ENCODE results near the gene PRKCE.

PRKCE gene

DNA sequence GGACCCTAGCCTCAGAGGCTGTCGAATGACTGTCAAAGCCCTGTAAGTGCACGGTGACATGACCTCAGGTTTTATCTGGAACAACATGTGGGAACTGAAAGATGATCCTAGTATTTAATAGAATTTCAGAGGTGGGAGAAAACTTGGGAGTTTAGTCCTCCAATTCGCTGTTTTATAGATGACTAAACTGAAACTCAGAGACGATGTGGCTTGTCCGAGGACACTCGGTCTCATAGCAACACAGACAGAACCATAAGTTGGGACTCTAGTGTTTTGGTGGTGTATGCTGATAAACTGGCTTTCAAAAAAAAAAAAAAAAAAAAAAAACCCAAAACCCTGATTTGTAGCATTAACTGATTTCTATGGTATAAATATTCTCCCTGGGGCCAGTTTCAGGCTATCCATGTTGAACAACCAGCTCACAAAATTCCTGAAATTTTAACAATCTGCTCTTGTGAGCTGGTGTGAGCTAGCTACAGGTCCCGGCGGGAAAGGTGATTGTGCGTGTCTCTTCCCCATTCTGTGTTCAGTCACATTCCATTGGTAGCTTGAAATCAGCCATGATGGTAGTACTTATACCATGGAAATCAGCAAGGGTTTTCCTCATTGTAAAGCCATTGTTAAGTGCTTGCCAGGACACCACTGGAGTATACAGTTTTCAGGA, 450.2 kb downstream of the PRKCE start:
- no peak for DNase-seq

DNA sequence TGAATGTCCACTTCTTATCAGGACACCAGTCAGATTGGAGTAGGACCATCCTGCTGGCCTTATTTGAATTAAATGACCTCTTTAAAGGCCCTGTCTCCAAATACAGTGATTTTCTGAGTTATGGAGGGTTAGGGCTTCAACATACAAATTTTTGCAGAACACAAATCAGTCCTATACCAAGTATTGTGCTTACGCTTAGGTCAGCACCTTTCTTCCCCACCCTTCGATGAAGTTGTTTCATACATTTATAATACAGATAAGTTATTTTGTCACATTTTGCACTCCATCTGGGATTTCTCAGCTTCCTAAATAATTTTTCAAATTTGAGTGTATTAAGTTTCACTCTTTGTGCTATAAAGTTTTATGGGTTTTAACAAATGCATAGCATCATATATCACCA, 455.2 kb downstream of the PRKCE start:
- no peak for DNase-seq

GRCh38 chr2:46114996-46115395, 463.5 kb downstream of the PRKCE start:
- DNase-seq = no peak

DNA sequence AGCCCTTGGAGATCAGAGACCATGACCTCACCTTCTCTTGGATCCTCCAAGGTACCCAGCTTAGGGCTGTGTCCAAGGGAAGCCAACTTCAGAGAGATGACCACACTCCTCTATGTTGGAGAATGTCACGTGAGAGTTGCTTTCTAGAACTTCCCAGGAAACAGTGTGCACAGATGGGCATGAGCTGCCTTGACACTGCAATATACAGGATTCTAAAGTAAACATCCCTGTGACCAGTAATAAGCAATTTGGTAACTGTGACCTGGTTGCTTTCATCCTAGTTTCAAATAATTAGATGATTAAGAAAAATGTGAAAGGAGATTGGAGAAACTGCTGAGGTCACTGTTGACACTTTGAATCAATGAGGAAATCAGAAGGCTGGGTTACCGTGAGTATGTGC, 464.7 kb downstream of the PRKCE start:
- no peak for DNase-seq

GRCh38 chr2:46116553-46116991, 465.1 kb downstream of the PRKCE start:
- DNase-seq = no peak

DNA sequence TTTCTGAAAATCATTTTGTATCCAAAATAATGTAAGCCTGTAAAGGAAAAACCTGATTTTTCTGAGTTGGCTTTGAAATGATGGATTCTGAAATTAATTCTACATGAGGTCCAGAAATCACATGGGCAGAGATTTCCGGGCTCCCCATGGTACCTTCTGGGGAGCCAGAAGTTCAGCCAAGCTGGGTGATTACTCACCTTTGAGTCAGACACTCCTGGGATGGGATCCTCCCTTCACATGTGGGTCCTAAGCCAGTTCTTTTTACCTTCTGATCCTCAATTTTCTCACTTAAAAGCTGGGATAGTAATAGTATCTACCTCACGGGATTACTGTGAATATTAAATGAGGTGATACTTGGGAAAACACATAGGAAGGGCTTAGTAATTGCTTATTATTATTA, 465.9 kb downstream of the PRKCE start:
- DNase-seq = no peak

DNA sequence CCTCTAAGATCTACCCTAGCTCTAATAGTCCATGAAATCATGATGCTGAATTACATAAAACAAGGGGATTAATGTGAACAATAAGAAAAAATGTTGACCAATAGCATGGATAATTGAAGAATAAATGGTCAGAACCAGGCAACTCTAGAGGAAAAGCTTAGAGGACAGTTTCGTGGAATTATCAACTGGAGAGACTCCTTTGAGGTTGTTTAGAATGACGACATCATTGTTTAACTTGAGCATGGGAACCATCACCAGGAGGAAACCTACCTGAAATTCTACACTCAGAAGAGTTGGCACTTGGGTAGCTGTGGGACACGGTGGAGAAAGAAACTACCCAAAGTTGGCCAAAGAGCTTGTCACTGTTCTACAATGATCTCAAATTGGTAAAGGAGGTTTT, 466.5 kb downstream of the PRKCE start:
- DNase-seq = no peak

- DNase-seq = no peak
These were observed 467.3 kb downstream of the PRKCE start for GRCh38 chr2:46118656-46119371.

DNA sequence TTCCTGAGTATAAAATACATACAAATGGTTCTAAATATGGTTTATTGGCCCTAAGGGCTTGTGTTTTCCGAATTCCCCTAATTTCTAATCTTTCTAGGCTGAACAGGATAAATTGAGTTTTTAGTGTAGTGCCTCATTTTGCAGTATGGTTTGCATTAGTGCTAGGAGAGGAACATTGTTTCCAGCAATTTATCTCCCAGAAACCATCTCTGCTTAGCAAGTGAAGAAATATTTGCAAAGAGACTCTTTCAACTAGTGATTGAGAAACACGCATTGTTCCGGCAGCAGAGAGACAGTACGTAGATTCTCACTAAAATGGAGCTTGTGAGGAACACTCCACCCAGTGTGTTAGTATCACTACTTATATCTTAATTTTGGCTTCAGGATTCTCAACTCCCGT, 468.0 kb downstream of the PRKCE start:
- DNase-seq = no peak

GRCh38 chr2:46120792-46121555, 469.5 kb downstream of the PRKCE start:
- no peak for DNase-seq

GRCh38 chr2:46122318-46122976, 471.0 kb downstream of the PRKCE start:
- DNase-seq = no peak

GRCh38 chr2:46123013-46123412, 471.5 kb downstream of the PRKCE start:
- DNase-seq = peak; percentile 17

DNA sequence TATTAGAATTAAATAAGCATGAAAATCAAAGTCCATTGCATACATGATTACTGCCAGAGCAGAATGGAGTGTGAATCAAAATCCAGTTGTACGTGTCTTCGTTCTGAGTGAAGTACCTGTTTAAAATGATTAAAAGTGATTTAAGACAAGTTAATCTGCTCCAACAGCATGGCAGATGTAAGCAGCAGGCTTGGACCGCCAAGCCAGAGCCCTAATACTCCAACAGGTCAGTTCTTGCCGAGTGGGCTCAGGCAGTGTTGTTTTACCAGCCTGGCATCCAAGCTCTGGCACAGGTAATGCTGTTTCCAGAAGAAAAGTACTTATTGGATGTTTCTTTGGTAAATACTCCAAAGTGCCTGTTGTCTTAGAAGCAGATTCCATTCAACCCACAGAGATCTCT, 474.3 kb downstream of the PRKCE start:
- no peak for DNase-seq

DNA sequence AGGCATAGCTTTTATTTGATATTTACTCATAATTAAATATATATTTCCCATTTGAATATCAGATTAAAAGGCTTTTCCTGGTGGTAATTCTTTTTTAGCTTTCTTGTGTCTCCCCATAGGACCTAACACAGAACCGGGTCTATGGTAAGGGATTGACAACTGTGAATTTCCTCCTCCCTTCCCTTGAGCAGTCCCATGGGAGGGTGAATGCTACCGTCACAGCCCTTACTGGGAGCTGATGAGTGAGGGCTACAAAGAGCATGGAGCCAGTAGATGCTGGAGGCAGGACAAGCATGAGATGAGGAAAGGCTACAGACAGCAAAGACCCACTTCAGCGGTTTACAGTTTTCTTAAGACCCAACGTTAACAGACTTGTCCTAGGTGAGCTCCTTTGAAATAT, 475.1 kb downstream of the PRKCE start:
- no peak for DNase-seq

DNA sequence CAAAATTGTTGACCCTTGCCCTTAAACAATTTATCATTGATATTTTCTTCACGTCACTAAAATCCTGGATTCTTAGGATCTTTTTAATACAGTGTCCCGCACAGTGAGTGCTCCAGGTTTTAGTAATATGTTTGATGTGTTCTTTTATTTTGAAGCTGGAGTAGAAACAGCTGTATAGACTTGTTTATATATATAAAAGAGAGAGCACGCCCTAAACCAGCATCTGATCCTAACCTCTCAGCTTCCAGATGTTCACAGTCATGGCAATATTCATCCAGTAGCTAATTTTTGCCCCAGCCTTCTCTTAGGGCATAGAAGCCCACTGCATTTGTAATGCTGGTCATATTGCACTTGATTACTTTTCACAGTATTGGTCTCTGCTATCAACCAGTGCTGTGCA, 475.7 kb downstream of the PRKCE start:
- no peak for DNase-seq

- DNase-seq = no peak
These were observed 479.0 kb downstream of the PRKCE start for GRCh38 chr2:46130511-46130910.

- DNase-seq = no peak
These were observed 481.5 kb downstream of the PRKCE start for GRCh38 chr2:46132996-46133395.

GRCh38 chr2:46134531-46135227, 483.2 kb downstream of the PRKCE start:
- DNase-seq = no peak

DNA sequence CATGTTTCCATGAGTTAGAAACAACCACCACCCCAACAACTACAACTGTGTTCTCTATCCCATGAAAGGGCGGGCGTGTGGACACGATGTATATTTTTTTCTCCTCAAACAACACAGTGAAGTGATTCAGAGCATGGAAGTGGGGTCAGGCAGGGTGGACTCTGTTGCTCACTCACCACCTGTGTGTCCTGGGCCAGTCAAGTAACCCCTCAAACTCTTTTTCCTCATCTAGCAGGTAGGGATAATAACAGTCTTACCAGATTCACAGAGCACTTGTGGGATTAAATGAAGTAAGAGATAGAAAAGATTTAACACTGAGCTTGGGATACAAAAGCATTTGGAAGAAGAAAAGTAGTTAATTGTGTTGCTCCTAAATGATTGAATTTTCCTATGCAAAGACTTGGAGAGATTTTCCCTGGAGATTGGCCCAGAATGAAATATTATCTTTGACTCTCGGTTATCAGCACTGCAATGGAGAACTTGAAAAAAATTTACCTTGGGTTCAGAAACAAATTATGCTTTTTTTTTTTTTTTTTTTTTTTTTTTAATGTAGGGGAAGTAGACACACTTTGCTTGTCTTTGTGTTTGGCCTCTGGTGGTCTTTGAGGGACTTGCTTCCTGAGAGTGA, 483.9 kb downstream of the PRKCE start:
- no peak for DNase-seq

DNA sequence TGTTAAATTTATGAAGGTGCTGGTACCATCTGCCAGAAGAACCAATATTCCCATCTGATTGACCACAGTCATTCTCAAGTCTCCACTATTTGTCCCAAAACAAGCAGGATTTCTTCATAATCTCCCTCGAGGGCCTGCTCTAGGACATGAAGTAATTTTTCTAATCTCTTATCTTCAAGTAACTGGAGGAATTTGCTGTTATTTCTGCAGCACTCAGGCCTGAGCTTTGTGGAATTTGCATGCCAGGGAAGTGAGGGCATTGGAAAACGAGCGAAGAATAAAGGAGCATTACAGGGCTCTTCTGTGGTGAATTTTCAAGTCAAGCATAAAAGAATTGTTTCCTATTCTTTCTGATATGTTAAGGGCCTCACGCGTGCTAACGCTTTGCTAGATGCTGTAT, 484.5 kb downstream of the PRKCE start:
- DNase-seq = no peak

GRCh38 chr2:46136481-46136880, 485.0 kb downstream of the PRKCE start:
- DNase-seq = no peak

DNA sequence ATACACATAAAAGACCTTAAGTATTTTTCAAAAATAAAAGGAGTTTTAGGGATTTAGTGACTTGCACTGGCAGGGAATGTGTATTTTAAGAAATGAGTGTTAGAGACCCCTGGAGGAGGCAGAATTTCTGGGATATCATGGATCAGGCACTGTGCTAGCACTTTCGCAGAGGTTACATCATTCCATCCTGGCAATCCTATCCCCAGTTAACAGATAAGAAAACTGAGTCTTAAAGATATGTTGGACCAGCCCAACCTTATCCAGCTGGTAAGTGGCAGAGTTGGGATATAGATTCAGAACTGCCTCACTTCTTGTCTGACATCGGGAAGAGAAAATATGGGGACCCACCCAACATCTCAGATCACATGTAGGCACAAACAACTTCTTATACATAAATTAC, 485.5 kb downstream of the PRKCE start:
- DNase-seq = no peak
